ENCODE data around the gene GPR35.

GPR35 gene

GRCh38 chr2:240629619-240629967 is 4.3 kb downstream of the GPR35 start:
- Histone ChIP-seq H3K36me3 (ENCODE audit: control insufficient read depth, low read depth, low read length) (no peaks in the 10 kb centered on the region), H3K4me3 (ENCODE audit: low read length) (no peak overlapping the region)

GRCh38 chr2:240629968-240630770 is 4.9 kb downstream of the GPR35 start:
- H3K4me3 ChIP-seq (ENCODE audit: low read length), result no peak overlapping the region
- H3K36me3 ChIP-seq (ENCODE audit: control insufficient read depth, low read depth, low read length), result no peaks in the 10 kb centered on the region
- H3K4me1 ChIP-seq (ENCODE audit: control insufficient read depth, low read depth, low read length), result no peaks in the 10 kb centered on the region
- peaks cover 6% of the 10 kb centered on the region for H3K9me3 ChIP-seq (ENCODE audit: control insufficient read depth, low read depth, low read length)
- H3K27me3 ChIP-seq (ENCODE audit: control insufficient read depth, insufficient read depth, low read length), result no peaks in the 10 kb centered on the region
- no peak overlapping the region for H3K9ac ChIP-seq (ENCODE audit: low read length)
- H3K27ac ChIP-seq (ENCODE audit: low read length), result no peak overlapping the region

More at GRCh38 chr2:240629619-240629967, 4.3 kb downstream of the GPR35 start:
- H3K4me1 ChIP-seq (ENCODE audit: control insufficient read depth, low read depth, low read length), result no peaks in the 10 kb centered on the region
- no peaks in the 10 kb centered on the region for H3K27me3 ChIP-seq (ENCODE audit: control insufficient read depth, insufficient read depth, low read length)
- no peak overlapping the region for H3K27ac ChIP-seq (ENCODE audit: low read length)
- H3K9ac ChIP-seq (ENCODE audit: low read length), result no peak overlapping the region
- peaks cover 6% of the 10 kb centered on the region for H3K9me3 ChIP-seq (ENCODE audit: control insufficient read depth, low read depth, low read length)

GRCh38 chr2:240630771-240631547 is 5.7 kb downstream of the GPR35 start:
- no peaks in the 10 kb centered on the region for H3K27me3 ChIP-seq (ENCODE audit: control insufficient read depth, insufficient read depth, low read length)
- H3K4me3 ChIP-seq (ENCODE audit: low read length), result no peak overlapping the region
- no peak overlapping the region for H3K9ac ChIP-seq (ENCODE audit: low read length)
- H3K9me3 ChIP-seq (ENCODE audit: control insufficient read depth, low read depth, low read length), result peaks cover 6% of the 10 kb centered on the region
- no peak overlapping the region for H3K27ac ChIP-seq (ENCODE audit: low read length)
- no peaks in the 10 kb centered on the region for H3K36me3 ChIP-seq (ENCODE audit: control insufficient read depth, low read depth, low read length)
- no peaks in the 10 kb centered on the region for H3K4me1 ChIP-seq (ENCODE audit: control insufficient read depth, low read depth, low read length)

GRCh38 chr2:240631548-240632305 is 6.4 kb downstream of the GPR35 start:
- no peaks in the 10 kb centered on the region for H3K27me3 ChIP-seq (ENCODE audit: control insufficient read depth, insufficient read depth, low read length)
- H3K9me3 ChIP-seq (ENCODE audit: control insufficient read depth, low read depth, low read length), result peaks cover 6% of the 10 kb centered on the region
- no peaks in the 10 kb centered on the region for H3K36me3 ChIP-seq (ENCODE audit: control insufficient read depth, low read depth, low read length)
- no peak overlapping the region for H3K9ac ChIP-seq (ENCODE audit: low read length)
- H3K27ac ChIP-seq (ENCODE audit: low read length), result no peak overlapping the region
- H3K4me3 ChIP-seq (ENCODE audit: low read length), result no peak overlapping the region
- no peaks in the 10 kb centered on the region for H3K4me1 ChIP-seq (ENCODE audit: control insufficient read depth, low read depth, low read length)

GRCh38 chr2:240632306-240632721 is 7.0 kb downstream of the GPR35 start:
- H3K27ac ChIP-seq (ENCODE audit: low read length), result no peak overlapping the region
- no peaks in the 10 kb centered on the region for H3K27me3 ChIP-seq (ENCODE audit: control insufficient read depth, insufficient read depth, low read length)

GRCh38 chr2:240635121-240635997 is 10.1 kb downstream of the GPR35 start:
- Histone ChIP-seq H3K4me1 (ENCODE audit: control insufficient read depth, low read depth, low read length) (no peaks in the 10 kb centered on the region), H3K9me3 (ENCODE audit: control insufficient read depth, low read depth, low read length) (peaks cover 6% of the 10 kb centered on the region), H3K27ac (ENCODE audit: low read length) (no peak overlapping the region), H3K4me3 (ENCODE audit: low read length) (no peak overlapping the region), H3K27me3 (ENCODE audit: control insufficient read depth, insufficient read depth, low read length) (no peaks in the 10 kb centered on the region), H3K9ac (ENCODE audit: low read length) (no peak overlapping the region), H3K36me3 (ENCODE audit: control insufficient read depth, low read depth, low read length) (no peaks in the 10 kb centered on the region)

More at GRCh38 chr2:240632306-240632721, 7.0 kb downstream of the GPR35 start:
- no peaks in the 10 kb centered on the region for H3K36me3 ChIP-seq (ENCODE audit: control insufficient read depth, low read depth, low read length)
- no peak overlapping the region for H3K4me3 ChIP-seq (ENCODE audit: low read length)
- peaks cover 6% of the 10 kb centered on the region for H3K9me3 ChIP-seq (ENCODE audit: control insufficient read depth, low read depth, low read length)
- H3K4me1 ChIP-seq (ENCODE audit: control insufficient read depth, low read depth, low read length), result no peaks in the 10 kb centered on the region
- no peak overlapping the region for H3K9ac ChIP-seq (ENCODE audit: low read length)

- no peaks in the 10 kb centered on the region for H3K36me3 ChIP-seq (ENCODE audit: control insufficient read depth, low read depth, low read length)
- H3K27me3 ChIP-seq (ENCODE audit: control insufficient read depth, insufficient read depth, low read length), result no peaks in the 10 kb centered on the region
- no peak overlapping the region for H3K4me3 ChIP-seq (ENCODE audit: low read length)
- H3K9ac ChIP-seq (ENCODE audit: low read length), result no peak overlapping the region
- no peaks in the 10 kb centered on the region for H3K4me1 ChIP-seq (ENCODE audit: control insufficient read depth, low read depth, low read length)
- H3K9me3 ChIP-seq (ENCODE audit: control insufficient read depth, low read depth, low read length), result peaks cover 6% of the 10 kb centered on the region
- H3K27ac ChIP-seq (ENCODE audit: low read length), result no peak overlapping the region
Measured at GRCh38 chr2:240635998-240636547, 10.8 kb downstream of the GPR35 start.

GRCh38 chr2:240636563-240637115 is 11.4 kb downstream of the GPR35 start:
- H3K27me3 ChIP-seq (ENCODE audit: control insufficient read depth, insufficient read depth, low read length), result no peaks in the 10 kb centered on the region
- no peaks in the 10 kb centered on the region for H3K4me1 ChIP-seq (ENCODE audit: control insufficient read depth, low read depth, low read length)
- H3K9me3 ChIP-seq (ENCODE audit: control insufficient read depth, low read depth, low read length), result peaks cover 6% of the 10 kb centered on the region
- H3K4me3 ChIP-seq (ENCODE audit: low read length), result no peak overlapping the region
- no peaks in the 10 kb centered on the region for H3K36me3 ChIP-seq (ENCODE audit: control insufficient read depth, low read depth, low read length)
- H3K27ac ChIP-seq (ENCODE audit: low read length), result no peak overlapping the region
- H3K9ac ChIP-seq (ENCODE audit: low read length), result no peak overlapping the region

GRCh38 chr2:240637116-240637900 is 12.0 kb downstream of the GPR35 start:
- H3K4me3 ChIP-seq (ENCODE audit: low read length), result no peak overlapping the region
- H3K4me1 ChIP-seq (ENCODE audit: control insufficient read depth, low read depth, low read length), result no peaks in the 10 kb centered on the region
- peaks cover 6% of the 10 kb centered on the region for H3K9me3 ChIP-seq (ENCODE audit: control insufficient read depth, low read depth, low read length)
- H3K27ac ChIP-seq (ENCODE audit: low read length), result no peak overlapping the region
- no peaks in the 10 kb centered on the region for H3K27me3 ChIP-seq (ENCODE audit: control insufficient read depth, insufficient read depth, low read length)
- H3K36me3 ChIP-seq (ENCODE audit: control insufficient read depth, low read depth, low read length), result no peaks in the 10 kb centered on the region
- no peak overlapping the region for H3K9ac ChIP-seq (ENCODE audit: low read length)

- Histone ChIP-seq H3K4me3 (ENCODE audit: low read length) (no peak overlapping the region), H3K9me3 (ENCODE audit: control insufficient read depth, low read depth, low read length) (peaks cover 6% of the 10 kb centered on the region), H3K27ac (ENCODE audit: low read length) (no peak overlapping the region), H3K4me1 (ENCODE audit: control insufficient read depth, low read depth, low read length) (no peaks in the 10 kb centered on the region), H3K9ac (ENCODE audit: low read length) (no peak overlapping the region), H3K27me3 (ENCODE audit: control insufficient read depth, insufficient read depth, low read length) (no peaks in the 10 kb centered on the region), H3K36me3 (ENCODE audit: control insufficient read depth, low read depth, low read length) (no peaks in the 10 kb centered on the region)
Measured at GRCh38 chr2:240637901-240638345, 12.6 kb downstream of the GPR35 start.

All from iPS-18a (cell line).